SK-N-SH (cell line): Measurements from ENCODE around the gene RFNG. TPM values are rescaled to one million over a fixed set of nuclear protein-coding genes. Genes with fewer than 3 reads are reported as not detected.

ENCODE experiments used
- CTCF ChIA-PET: fragments of 300-600, 350-600 bp; formaldehyde crosslinking; extraction: SDS; loops from one replicate; lab custom pipeline; 2021; lab: Yijun Ruan, JAX
- POLR2A ChIA-PET: fragments of 350-600 bp; sonication (Branson Sonifier 250); formaldehyde crosslinking; extraction: SDS; loops from one replicate; lab custom pipeline; 2020; ENCODE audit warnings: antibody characterized with exemption, inconsistent platforms; lab: Yijun Ruan, JAX
- DNase-seq: peaks from one replicate; pipeline ENCODE4 v3.0.0; 2012
- H2AFZ ChIP-seq: fragments of 200-600 bp; sonication (generic); 2 replicates; pipeline ENCODE4 v1.8.1; 2016; ENCODE audit warnings: antibody characterized with exemption, mild to moderate bottlenecking, low read depth
- H3F3A ChIP-seq: fragments of 200-600 bp; sonication (generic); replicated peaks from 2 replicates; pipeline ENCODE3; 2016; ENCODE audit warnings: antibody characterized with exemption, mild to moderate bottlenecking; ENCODE audit not compliant: insufficient read depth
- H3K27ac ChIP-seq, 2 experiments: fragments of 200-500 bp in 1 of 2; fragments of 200-600 bp in 1 of 2; sonication (Bioruptor generic) in 1 of 2; sonication (generic), shearing (Covaris generic) in 1 of 2; 2 replicates each; pipeline versions ENCODE4 v1.5.1 to v1.6.1; 2014 to 2016; ENCODE audit warnings: low read depth in 2 of 2, inconsistent platforms in 1 of 2, low read length in 1 of 2, mild to moderate bottlenecking in 1 of 2, mixed read lengths in 1 of 2
- H3K27me3 ChIP-seq: fragments of 200-600 bp; sonication (generic), shearing (Covaris generic); 2 replicates; pipeline ENCODE4 v1.6.1; 2016; ENCODE audit warnings: mixed run types; ENCODE audit not compliant: insufficient read depth
- H3K36me3 ChIP-seq, 2 experiments: fragments of 200-500 bp in 1 of 2; fragments of 200-600 bp in 1 of 2; sonication (Bioruptor generic) in 1 of 2; sonication (generic) in 1 of 2; replicated peaks in 1 of 2; 2 replicates each; pipeline versions ENCODE3 to v1.5.1; 2014 to 2016; ENCODE audit warnings: low read length in 1 of 2, mild to moderate bottlenecking in 1 of 2; ENCODE audit not compliant: insufficient read depth in 2 of 2, control insufficient read depth in 1 of 2
- H3K4me1 ChIP-seq, 2 experiments: fragments of 200-500 bp in 1 of 2; fragments of 200-600 bp in 1 of 2; sonication (Bioruptor generic) in 1 of 2; sonication (generic), shearing (Covaris generic) in 1 of 2; 2 replicates each; pipeline versions ENCODE4 v1.5.1 to v1.6.1; 2014 to 2016; ENCODE audit warnings: low read depth in 1 of 2, low read length in 1 of 2, mixed run types in 1 of 2; ENCODE audit not compliant: insufficient read depth in 2 of 2, control insufficient read depth in 1 of 2
- H3K4me2 ChIP-seq: fragments of 200-600 bp; sonication (generic), shearing (Covaris generic); 2 replicates; pipeline ENCODE4 v1.6.1; 2017; ENCODE audit warnings: mixed run types
- H3K4me3 ChIP-seq, 2 experiments: fragments of 200-500 bp in 1 of 2; fragments of 200-600 bp in 1 of 2; sonication (Bioruptor generic) in 1 of 2; sonication (generic), shearing (Covaris generic) in 1 of 2; 2 replicates each; pipeline versions ENCODE4 v1.5.1 to v1.8.1; 2014 to 2016; ENCODE audit warnings: low read depth in 2 of 2, inconsistent platforms in 1 of 2, low read length in 1 of 2, mild to moderate bottlenecking in 1 of 2, mixed read lengths in 1 of 2, moderate library complexity in 1 of 2
- H3K79me2 ChIP-seq: fragments of 200-600 bp; sonication (generic); 2 replicates; pipeline ENCODE4 v1.8.1; 2017; ENCODE audit warnings: mild to moderate bottlenecking; ENCODE audit not compliant: insufficient read depth
- H3K9ac ChIP-seq: fragments of 200-600 bp; sonication (generic); 2 replicates; pipeline ENCODE4 v1.6.1; 2017; ENCODE audit warnings: mixed run types
- H3K9me2 ChIP-seq: fragments of 200-600 bp; sonication (generic); 2 replicates; pipeline ENCODE4 v1.6.1; 2017; ENCODE audit warnings: mixed run types
- H3K9me3 ChIP-seq: fragments of 200-600 bp; sonication (generic); 2 replicates; pipeline ENCODE4 v1.6.1; 2017; ENCODE audit warnings: mixed run types, mild to moderate bottlenecking, moderate library complexity
- H4K20me1 ChIP-seq: fragments of 200-600 bp; sonication (generic); 2 replicates; pipeline ENCODE4 v1.6.1; 2017; ENCODE audit warnings: mild to moderate bottlenecking, mixed run types; ENCODE audit not compliant: insufficient read depth
- CHD2 ChIP-seq: fragments of 150-350 bp; IDR thresholded peaks from 2 replicates; pipeline ENCODE4 v1.6.1; 2018; ENCODE audit warnings: low read length; ENCODE audit not compliant: partially characterized antibody
- EP300 ChIP-seq, 2 experiments: IDR thresholded peaks; 2 replicates each; pipeline versions ENCODE4 v1.4.0 to v1.6.1; 2012; ENCODE audit warnings: borderline replicate concordance in 1 of 2, low read depth in 1 of 2, low read length in 1 of 2
- EZH2phosphoT487 ChIP-seq: fragments of 200-600 bp; sonication (generic); IDR thresholded peaks from 2 replicates; pipeline ENCODE4 v1.6.1; 2017; ENCODE audit warnings: low read depth, mixed run types, mild to moderate bottlenecking, antibody characterized with exemption, moderate library complexity, borderline replicate concordance
- FOSL2 ChIP-seq: IDR thresholded peaks from 2 replicates; pipeline ENCODE4 v1.4.0; 2012; ENCODE audit warnings: low read depth, mild to moderate bottlenecking, moderate library complexity, borderline replicate concordance
- FOXJ3 ChIP-seq: sonication (generic); formaldehyde crosslinking; IDR thresholded peaks from 2 replicates; pipeline ENCODE4 v1.5.1; 2020; ENCODE audit warnings: mild to moderate bottlenecking, missing genetic modification reagents
- FOXM1 ChIP-seq: IDR thresholded peaks from 2 replicates; pipeline ENCODE4 v1.4.0; 2012; ENCODE audit warnings: low read depth, mild to moderate bottlenecking
- GATA2 ChIP-seq: sonication (generic); formaldehyde crosslinking; IDR thresholded peaks from 2 replicates; pipeline ENCODE4 v1.5.0; 2020; ENCODE audit warnings: mild to moderate bottlenecking, missing genetic modification reagents
- JUND ChIP-seq: IDR thresholded peaks from 2 replicates; pipeline ENCODE4 v1.4.0; 2012
- MEF2A ChIP-seq: IDR thresholded peaks from 2 replicates; pipeline ENCODE4 v1.4.0; 2012; ENCODE audit warnings: low read depth, borderline replicate concordance
- POLR2AphosphoS5 ChIP-seq: IDR thresholded peaks from 2 replicates; pipeline ENCODE4 v1.6.1; 2012; ENCODE audit warnings: low read depth, low read length
- SMC3 ChIP-seq: IDR thresholded peaks from 2 replicates; pipeline ENCODE4 v1.6.1; 2012; ENCODE audit warnings: low read depth, low read length, improper control_type of control experiment
- TEAD4 ChIP-seq: IDR thresholded peaks from 2 replicates; pipeline ENCODE4 v1.4.0; 2012; ENCODE audit warnings: mild to moderate bottlenecking, borderline replicate concordance; ENCODE audit not compliant: insufficient read depth
- YY1 ChIP-seq: IDR thresholded peaks from 2 replicates; pipeline ENCODE4 v1.4.0; 2012; ENCODE audit warnings: low read depth, mild to moderate bottlenecking
- WGBS: methylation state at CpG from one replicate; pipeline ENCODE4 v1.1.6; 2017; ENCODE audit warnings: low lambda C conversion rate; 5-methylcytosine and 5-hydroxymethylcytosine counted together
- polyA plus RNA-seq, 3 experiments: library from polyadenylated mRNA; depleted of rRNA; stranded (reverse); fragments of >200 nt; gene quantifications; 2 replicates each; pipeline ENCODE4 v1.2.3, GENCODE V29; 2012
- TF ChIP-seq, protein P1 (sequence below): IDR thresholded peaks from 2 replicates; pipeline ENCODE4; 2012
- TF ChIP-seq, protein P2 (sequence below): IDR thresholded peaks from 2 replicates; pipeline ENCODE4 v1.4.0; 2012; ENCODE audit warnings: low read depth, borderline replicate concordance
- TF ChIP-seq, protein P3 (sequence below): IDR thresholded peaks from 2 replicates; pipeline ENCODE4 v1.4.0; 2012; ENCODE audit warnings: low read depth, borderline replicate concordance
- TF ChIP-seq, protein P4 (sequence below): fragments of 150-350 bp; IDR thresholded peaks from 2 replicates; pipeline ENCODE4 v1.6.1; 2017; ENCODE audit warnings: antibody characterized with exemption, low read length, low read depth, borderline replicate concordance

The RFNG gene
- polyA plus RNA-seq, 1 of the 3 experiments (the other 2 are of a cell fraction) = 68.6 TPM

DNA sequence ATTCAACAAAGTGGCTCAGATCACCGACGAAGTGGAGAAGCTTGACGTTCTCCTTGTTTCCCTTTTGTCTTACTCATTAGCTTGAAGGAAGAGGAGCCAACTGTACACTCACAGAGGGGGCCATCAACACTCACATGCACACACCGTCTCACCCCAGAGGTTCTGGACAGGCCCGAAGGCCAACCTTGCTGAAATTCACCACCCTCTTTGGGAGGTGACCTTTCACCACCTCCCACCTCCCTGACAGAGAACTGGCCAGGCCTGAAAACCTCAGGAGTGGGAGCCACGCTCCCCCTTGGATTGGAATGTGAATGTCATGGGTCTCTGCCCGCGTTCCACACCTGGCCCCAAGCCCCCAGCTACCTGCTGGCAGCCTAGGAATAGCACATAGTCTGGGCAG, 16.1 kb downstream of the RFNG start:
- H3K9me2 ChIP-seq = no peaks in the 10 kb centered on the region
- H2AFZ ChIP-seq = no peak overlapping the region
- peaks cover 7 to 30% of the 10 kb centered on the region in 2 experiments for H3K4me1 ChIP-seq
- H3K4me3 ChIP-seq = no peak overlapping the region
- H3K9me3 ChIP-seq = no peaks in the 10 kb centered on the region
- no peak overlapping the region for H3K4me2 ChIP-seq
- H3K27ac ChIP-seq = no peak overlapping the region
- 94% methylated on average over 8 of the region's 8 CpGs for WGBS
- H3K79me2 ChIP-seq = no peaks in the 10 kb centered on the region
- POLR2A ChIA-PET = interaction anchor here (1.7 kb wide), 1 partner anchor 12 kb away, joined by 4 read pairs; the partner anchor contains the start of genes CENPX and LRRC45
- no peaks in the 10 kb centered on the region for H3K27me3 ChIP-seq
- CTCF ChIA-PET = interaction anchor here (1.3 to 35.7 kb wide), 9 partner anchors 12 to 200 kb away, joined by 3 to 1216 read pairs (median 27); partner anchors contain the start of genes CENPX, DUS1L, GPS1 and LRRC45
- H3K9ac ChIP-seq = no peak overlapping the region
- TF ChIP-seq JUND = no peak
- TF ChIP-seq EZH2phosphoT487 = no peak
- no peak for TF ChIP-seq CHD2
- TF ChIP-seq, protein P1, sequence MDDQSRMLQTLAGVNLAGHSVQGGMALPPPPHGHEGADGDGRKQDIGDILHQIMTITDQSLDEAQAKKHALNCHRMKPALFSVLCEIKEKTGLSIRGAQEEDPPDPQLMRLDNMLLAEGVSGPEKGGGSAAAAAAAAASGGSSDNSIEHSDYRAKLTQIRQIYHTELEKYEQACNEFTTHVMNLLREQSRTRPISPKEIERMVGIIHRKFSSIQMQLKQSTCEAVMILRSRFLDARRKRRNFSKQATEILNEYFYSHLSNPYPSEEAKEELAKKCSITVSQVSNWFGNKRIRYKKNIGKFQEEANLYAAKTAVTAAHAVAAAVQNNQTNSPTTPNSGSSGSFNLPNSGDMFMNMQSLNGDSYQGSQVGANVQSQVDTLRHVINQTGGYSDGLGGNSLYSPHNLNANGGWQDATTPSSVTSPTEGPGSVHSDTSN = no peak
- TF ChIP-seq SMC3 = no peak
- TF ChIP-seq FOSL2 = no peak
- TF ChIP-seq POLR2AphosphoS5 = no peak
- no peak for TF ChIP-seq MEF2A
- TF ChIP-seq FOXM1 = no peak
- TF ChIP-seq, protein P2, sequence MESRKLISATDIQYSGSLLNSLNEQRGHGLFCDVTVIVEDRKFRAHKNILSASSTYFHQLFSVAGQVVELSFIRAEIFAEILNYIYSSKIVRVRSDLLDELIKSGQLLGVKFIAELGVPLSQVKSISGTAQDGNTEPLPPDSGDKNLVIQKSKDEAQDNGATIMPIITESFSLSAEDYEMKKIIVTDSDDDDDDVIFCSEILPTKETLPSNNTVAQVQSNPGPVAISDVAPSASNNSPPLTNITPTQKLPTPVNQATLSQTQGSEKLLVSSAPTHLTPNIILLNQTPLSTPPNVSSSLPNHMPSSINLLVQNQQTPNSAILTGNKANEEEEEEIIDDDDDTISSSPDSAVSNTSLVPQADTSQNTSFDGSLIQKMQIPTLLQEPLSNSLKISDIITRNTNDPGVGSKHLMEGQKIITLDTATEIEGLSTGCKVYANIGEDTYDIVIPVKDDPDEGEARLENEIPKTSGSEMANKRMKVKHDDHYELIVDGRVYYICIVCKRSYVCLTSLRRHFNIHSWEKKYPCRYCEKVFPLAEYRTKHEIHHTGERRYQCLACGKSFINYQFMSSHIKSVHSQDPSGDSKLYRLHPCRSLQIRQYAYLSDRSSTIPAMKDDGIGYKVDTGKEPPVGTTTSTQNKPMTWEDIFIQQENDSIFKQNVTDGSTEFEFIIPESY = no peak
- TF ChIP-seq TEAD4 = no peak
- no peak for TF ChIP-seq GATA2 (CRISPR knock-in tag)
- TF ChIP-seq, protein P3, sequence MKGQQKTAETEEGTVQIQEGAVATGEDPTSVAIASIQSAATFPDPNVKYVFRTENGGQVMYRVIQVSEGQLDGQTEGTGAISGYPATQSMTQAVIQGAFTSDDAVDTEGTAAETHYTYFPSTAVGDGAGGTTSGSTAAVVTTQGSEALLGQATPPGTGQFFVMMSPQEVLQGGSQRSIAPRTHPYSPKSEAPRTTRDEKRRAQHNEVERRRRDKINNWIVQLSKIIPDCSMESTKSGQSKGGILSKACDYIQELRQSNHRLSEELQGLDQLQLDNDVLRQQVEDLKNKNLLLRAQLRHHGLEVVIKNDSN = no peak
- no peak for TF ChIP-seq YY1
- TF ChIP-seq, protein P4, sequence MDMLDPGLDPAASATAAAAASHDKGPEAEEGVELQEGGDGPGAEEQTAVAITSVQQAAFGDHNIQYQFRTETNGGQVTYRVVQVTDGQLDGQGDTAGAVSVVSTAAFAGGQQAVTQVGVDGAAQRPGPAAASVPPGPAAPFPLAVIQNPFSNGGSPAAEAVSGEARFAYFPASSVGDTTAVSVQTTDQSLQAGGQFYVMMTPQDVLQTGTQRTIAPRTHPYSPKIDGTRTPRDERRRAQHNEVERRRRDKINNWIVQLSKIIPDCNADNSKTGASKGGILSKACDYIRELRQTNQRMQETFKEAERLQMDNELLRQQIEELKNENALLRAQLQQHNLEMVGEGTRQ = no peak
- no peak for TF ChIP-seq EP300 (IDR thresholded peaks at IDR 0.05; ENCODE audit: borderline replicate concordance in 1 of 2, low read depth in 1 of 2, low read length in 1 of 2)
- TF ChIP-seq FOXJ3 (CRISPR knock-in tag) = no peak
- TF ChIP-seq, all 33 proteins: peak for 0
- H3K36me3 ChIP-seq = peaks cover 5 to 8% of the 10 kb centered on the region in 2 experiments
- peaks cover 19% of the 10 kb centered on the region for H3F3A ChIP-seq
- no peaks in the 10 kb centered on the region for H4K20me1 ChIP-seq
- no peak for DNase-seq
